Motor neuron (in vitro differentiated cells): ENCODE data around the gene TCEAL2. TPM values are rescaled to one million over a fixed set of nuclear protein-coding genes. Genes with fewer than 3 reads are reported as not detected.

ENCODE experiments used
- ATAC-seq, 8 experiments: fragments of 200-7000 bp; cut with Tn5 transposase; replicated peaks in 6 of 8; 2 replicates each; pipeline ENCODE4 v1.8.0; 2021; ENCODE audit warnings: mild to moderate bottlenecking in 8 of 8, moderate library complexity in 8 of 8
- H3K27ac ChIP-seq, 2 donors: fragments of 250-450 bp; sonication (Bioruptor Pico); 2 replicates each; pipeline ENCODE4 v1.9.0; 2021; ENCODE audit warnings: antibody characterized with exemption in 2 of 2, mild to moderate bottlenecking in 2 of 2, moderate library complexity in 1 of 2
- H3K4me1 ChIP-seq, 2 donors: fragments of 250-450 bp; sonication (Bioruptor Pico); replicated peaks in 1 of 2; 2 replicates each; pipeline ENCODE4 v1.6.1; 2021; ENCODE audit warnings: antibody characterized with exemption in 2 of 2, mild to moderate bottlenecking in 2 of 2, moderate library complexity in 1 of 2
- H3K4me3 ChIP-seq, 5 donors: fragments of 250-450 bp; sonication (Bioruptor Pico); 2 replicates each; pipeline ENCODE4 v1.9.0; 2021; ENCODE audit warnings: antibody characterized with exemption in 5 of 5, mild to moderate bottlenecking in 5 of 5, moderate library complexity in 4 of 5
- WGBS, 10 experiments: fragments of 450-650 bp; shearing (Covaris generic); methylation state at CpG; one replicate each; pipeline ENCODE4 v1.0.0; 2022; 5-methylcytosine and 5-hydroxymethylcytosine counted together
- in situ Hi-C, 9 experiments: fragments of 400-800 bp; cut with MboI; loops; one replicate each; pipeline ENCODE4 v1.15.0; 2021; ENCODE audit warnings: low sequenced_read_pairs in 9 of 9, low pct_unique_long_range_greater_than_20kb in 2 of 9; ENCODE audit not compliant: unreplicated experiment in 9 of 9
- total RNA-seq, 8 experiments: library from RNA; unstranded; fragments of 300-600 nt; gene quantifications; 2 replicates each; pipeline versions ENCODE4 v1.2.3 to v1.2.4, GENCODE V29; 2022

Gene TCEAL2
- total RNA-seq, 8 experiments from 2014 or later = 0.56 to 31.5 (median 16.7) TPM; not detected in 1

DNA sequence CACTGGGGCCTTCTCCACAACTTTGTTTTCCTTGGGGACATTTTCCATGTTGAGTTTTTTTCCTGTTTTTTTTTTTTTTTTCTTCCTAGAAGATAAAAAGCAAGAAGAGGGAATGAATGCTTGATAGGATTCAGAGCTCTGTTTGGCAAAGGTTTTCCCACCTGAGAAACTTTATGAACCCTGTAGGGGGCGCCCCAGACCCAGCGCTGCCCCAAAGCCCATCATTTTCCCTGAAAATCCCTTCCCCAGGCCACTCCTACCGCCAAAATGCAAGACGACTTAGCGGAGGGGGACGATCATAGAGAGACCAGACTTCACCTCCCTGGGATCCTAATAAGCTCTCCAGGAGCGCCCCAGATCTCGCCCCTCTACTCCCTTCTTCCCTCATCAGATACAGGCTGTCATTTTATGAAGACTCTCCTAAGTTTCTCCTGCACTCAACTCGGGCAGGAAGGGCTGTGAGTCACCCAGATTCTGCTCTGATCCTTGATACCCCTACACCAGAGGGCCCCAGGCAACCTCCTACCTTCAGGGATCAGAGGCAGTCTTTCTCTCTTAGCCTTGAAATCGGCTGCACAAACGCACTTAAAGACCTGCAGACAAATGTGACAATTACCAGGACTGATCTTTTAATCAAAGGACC lies 28.9 kb downstream of the TCEAL2 start:
- peak in 1 of 8 experiments; percentile 13 for ATAC-seq
- Histone ChIP-seq H3K27ac (no peak overlapping the region), H3K4me1 (no peaks in the 10 kb centered on the region), H3K4me3 (peak overlapping the region; percentile 40 to 83 (median 54))
- 0 to 48% (median 4%) methylated on average over 2 to 4 of the region's 11 CpGs; no CpG with 5 or more reads in 5 of the 10 experiments for WGBS, 10 experiments
- in situ Hi-C loops = no loop called here

DNA sequence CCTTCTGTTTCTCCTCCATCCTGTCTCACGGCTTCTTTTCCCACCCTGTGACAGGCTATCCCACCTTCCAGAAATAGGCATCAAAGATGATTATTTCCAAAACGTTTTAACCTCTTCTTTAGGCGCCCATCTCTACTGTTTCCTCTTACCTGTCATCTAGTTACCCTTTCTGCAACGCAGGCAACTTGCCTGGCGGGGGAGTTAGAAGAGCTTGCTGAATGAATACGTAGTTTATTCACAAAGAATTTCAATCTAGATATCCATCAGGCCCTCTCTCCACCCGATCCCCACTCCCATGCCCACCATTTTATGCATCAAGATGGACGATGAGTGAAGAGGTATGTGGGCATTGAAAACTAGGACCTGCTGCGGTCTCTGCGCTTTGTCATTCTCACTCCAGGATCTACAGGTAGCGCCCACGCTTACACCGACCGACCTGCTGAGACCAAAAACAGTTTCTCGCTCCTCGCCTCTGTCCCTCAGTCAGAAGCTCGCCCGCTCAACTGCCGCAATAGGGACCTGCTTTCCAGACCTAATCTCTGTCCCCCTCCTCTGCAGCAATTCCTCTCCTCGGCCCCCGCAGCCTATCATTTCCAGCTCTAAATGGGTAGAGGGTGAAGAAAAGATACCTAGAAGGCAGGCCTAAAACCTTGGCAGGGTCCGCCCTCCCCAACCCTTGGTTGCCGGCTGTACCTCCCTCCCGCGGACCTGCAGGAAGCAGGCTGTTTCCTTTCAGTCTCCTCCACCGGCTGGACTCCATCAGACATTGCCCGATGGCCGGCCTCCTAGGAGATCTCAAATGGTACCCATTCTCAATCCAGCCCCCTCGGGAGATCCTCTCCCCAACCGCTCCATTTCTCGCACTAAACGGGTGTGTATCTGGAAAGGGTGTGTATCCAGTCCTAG lies 29.7 kb downstream of the TCEAL2 start:
- H3K4me3 ChIP-seq = peak overlapping the region; percentile 40 to 83 (median 54)
- peak in 7 of 8 experiments; percentile 19 to 67 (median 53) for ATAC-seq
- WGBS, 10 experiments = 0 to 30% (median 6%) methylated on average over 3 to 13 of the region's 32 CpGs; no CpG with 5 or more reads in 5 of the 10 experiments
- H3K4me1 ChIP-seq = no peaks in the 10 kb centered on the region
- in situ Hi-C loops = no loop called here
- peak overlapping the region; percentile 41 to 85 for H3K27ac ChIP-seq

GRCh38 chrX:102155806-102156179 lies 30.3 kb downstream of the TCEAL2 start, which contains the start of gene BEX5:
Gene BEX5 (minus strand): TSS chrX:102155977. CDS start chrX:102154265, 1,712 bp downstream.
- Histone ChIP-seq H3K4me1 (no peaks in the 10 kb centered on the region), H3K27ac (peak within 1 kb of the TSS; percentile 41 to 85), H3K4me3 (peak within 1 kb of the TSS; percentile 40 to 83 (median 54))
- in situ Hi-C loops = no loop called here
- no CpG with 5 or more reads among the region's 15 CpGs for WGBS, 10 experiments
- peak; percentile 75 to 99 (median 98) for ATAC-seq

Other genes starting within 250 kb of the TCEAL2 start
- 10 to 100 TPM in 3 of 8 experiments, 1 to 10 TPM in 4, under 1 TPM in 1; 0.41 to 13.8 (median 4.9) TPM for gene ZMAT1, start 193.7 kb upstream of the TCEAL2 start, total RNA-seq
- gene TCEAL6, start 16.8 kb downstream of the TCEAL2 start, total RNA-seq = 1 to 10 TPM in 1 of 8 experiments, under 1 TPM in 3, not detected in 4; 0.17 to 7.7 (median 0.61) TPM
- gene BEX5, start 30.3 kb downstream of the TCEAL2 start, total RNA-seq = 10 to 100 TPM in 5 of 8 experiments, 1 to 10 TPM in 1, under 1 TPM in 1, not detected in 1; 0.94 to 56.4 (median 30.0) TPM
- not detected for gene TCP11X1, start 89.6 kb downstream of the TCEAL2 start, total RNA-seq
- not detected for gene NXF2, start 121.5 kb downstream of the TCEAL2 start, total RNA-seq